Ishikawa (cell line): ENCODE results near the gene SCAMP1.

Source experiments
- CEBPB ChIP-seq: IDR thresholded peaks from 2 replicates; pipeline ENCODE4 v1.6.1; 2012
- CREB1 ChIP-seq: IDR thresholded peaks from 2 replicates; pipeline ENCODE4 v1.6.1; 2012; ENCODE audit warnings: low read depth
- EGR1 ChIP-seq: IDR thresholded peaks from 2 replicates; pipeline ENCODE4 v1.6.1; 2012
- EP300 ChIP-seq: IDR thresholded peaks from 2 replicates; pipeline ENCODE4 v1.6.1; 2012; ENCODE audit warnings: borderline replicate concordance
- FOXM1 ChIP-seq: IDR thresholded peaks from 2 replicates; pipeline ENCODE4 v1.6.1; 2012; ENCODE audit warnings: low read depth, borderline replicate concordance
- MAX ChIP-seq: IDR thresholded peaks from 2 replicates; pipeline ENCODE4 v1.6.1; 2012
- NFIC ChIP-seq: IDR thresholded peaks from 2 replicates; pipeline ENCODE4 v1.6.1; 2012
- RAD21 ChIP-seq: IDR thresholded peaks from 2 replicates; pipeline ENCODE4 v1.6.1; 2012; ENCODE audit warnings: low read depth
- TAF1 ChIP-seq: IDR thresholded peaks from 2 replicates; pipeline ENCODE4 v1.6.1; 2012; ENCODE audit warnings: low read depth, mild to moderate bottlenecking
- TCF12 ChIP-seq: IDR thresholded peaks from 2 replicates; pipeline ENCODE4 v1.6.1; 2012; ENCODE audit warnings: low read depth
- TEAD4 ChIP-seq: IDR thresholded peaks from 2 replicates; pipeline ENCODE4 v1.6.1; 2012
- YY1 ChIP-seq: IDR thresholded peaks from 2 replicates; pipeline ENCODE4 v1.6.1; 2012; ENCODE audit warnings: low read depth
- ZBTB7A ChIP-seq: IDR thresholded peaks from 2 replicates; pipeline ENCODE4 v1.6.1; 2012; ENCODE audit warnings: low read depth
- TF ChIP-seq, protein P1 (sequence below): IDR thresholded peaks from 2 replicates; pipeline ENCODE4 v1.6.1; 2012
- TF ChIP-seq, protein P2 (sequence below): IDR thresholded peaks from 2 replicates; pipeline ENCODE4 v1.6.1; 2012; ENCODE audit warnings: low read depth, mild to moderate bottlenecking

The SCAMP1 gene

DNA sequence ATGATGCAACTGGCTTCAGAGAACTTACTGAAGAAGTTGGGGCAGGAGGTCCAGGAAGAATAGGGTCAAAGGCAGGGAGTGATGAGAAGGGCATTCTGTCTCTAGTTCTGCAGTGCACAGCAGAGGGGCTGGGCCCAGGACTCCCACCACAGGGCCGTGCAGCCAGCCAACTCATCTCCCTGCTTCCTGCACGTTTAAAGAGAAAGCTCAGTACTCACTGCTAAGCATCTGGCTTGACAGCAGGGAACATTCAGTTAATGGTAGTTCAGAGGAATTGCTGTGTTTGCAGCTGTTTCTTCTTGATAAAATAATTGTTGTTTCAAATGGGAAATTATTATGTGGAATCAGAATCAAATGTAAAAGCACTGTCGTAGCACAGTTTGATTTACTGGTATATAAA, 25.6 kb upstream of the SCAMP1 start:
- TF ChIP-seq ZBTB7A: no peak
- TF ChIP-seq RAD21: no peak
- no peak for TF ChIP-seq MAX
- TF ChIP-seq EP300: no peak
- no peak for TF ChIP-seq EGR1
- no peak for TF ChIP-seq TEAD4
- no peak for TF ChIP-seq NFIC
- TF ChIP-seq CEBPB: no peak

GRCh38 chr5:78335976-78336375, 24.4 kb upstream of the SCAMP1 start:
- TF ChIP-seq CREB1 (no peak), TCF12 (no peak), TAF1 (no peak), MAX (no peak)

DNA sequence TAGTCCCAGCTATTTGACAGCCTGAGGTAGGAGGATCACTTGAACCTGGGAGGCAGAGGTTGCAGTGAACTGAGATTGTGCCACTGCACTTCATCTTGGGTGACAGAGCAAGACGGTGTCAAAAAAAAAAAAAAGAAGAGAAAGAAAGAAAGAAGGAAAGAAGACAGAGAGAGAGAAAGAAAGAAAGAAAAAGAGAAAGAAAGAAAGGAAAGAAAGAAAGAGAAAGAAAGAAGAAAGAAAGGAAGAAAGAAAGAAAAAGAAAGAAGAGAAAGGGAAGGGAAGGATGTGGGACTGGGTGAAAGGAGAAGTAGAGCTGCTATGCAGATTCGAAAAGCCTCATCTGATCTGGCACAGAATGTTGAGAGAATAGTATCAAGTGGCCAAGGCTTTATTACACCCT, 23.7 kb upstream of the SCAMP1 start:
- TF ChIP-seq EP300: no peak
- no peak for TF ChIP-seq CEBPB
- TF ChIP-seq TAF1: no peak
- no peak for TF ChIP-seq RAD21
- TF ChIP-seq NFIC: no peak
- TF ChIP-seq EGR1: no peak
- no peak for TF ChIP-seq FOXM1
- no peak for TF ChIP-seq ZBTB7A
- no peak for TF ChIP-seq YY1
- no peak for TF ChIP-seq TCF12
- no peak for TF ChIP-seq MAX
- TF ChIP-seq CREB1: no peak
- TF ChIP-seq, protein P1, sequence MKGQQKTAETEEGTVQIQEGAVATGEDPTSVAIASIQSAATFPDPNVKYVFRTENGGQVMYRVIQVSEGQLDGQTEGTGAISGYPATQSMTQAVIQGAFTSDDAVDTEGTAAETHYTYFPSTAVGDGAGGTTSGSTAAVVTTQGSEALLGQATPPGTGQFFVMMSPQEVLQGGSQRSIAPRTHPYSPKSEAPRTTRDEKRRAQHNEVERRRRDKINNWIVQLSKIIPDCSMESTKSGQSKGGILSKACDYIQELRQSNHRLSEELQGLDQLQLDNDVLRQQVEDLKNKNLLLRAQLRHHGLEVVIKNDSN: no peak
- TF ChIP-seq TEAD4: no peak
- TF ChIP-seq, protein P2, sequence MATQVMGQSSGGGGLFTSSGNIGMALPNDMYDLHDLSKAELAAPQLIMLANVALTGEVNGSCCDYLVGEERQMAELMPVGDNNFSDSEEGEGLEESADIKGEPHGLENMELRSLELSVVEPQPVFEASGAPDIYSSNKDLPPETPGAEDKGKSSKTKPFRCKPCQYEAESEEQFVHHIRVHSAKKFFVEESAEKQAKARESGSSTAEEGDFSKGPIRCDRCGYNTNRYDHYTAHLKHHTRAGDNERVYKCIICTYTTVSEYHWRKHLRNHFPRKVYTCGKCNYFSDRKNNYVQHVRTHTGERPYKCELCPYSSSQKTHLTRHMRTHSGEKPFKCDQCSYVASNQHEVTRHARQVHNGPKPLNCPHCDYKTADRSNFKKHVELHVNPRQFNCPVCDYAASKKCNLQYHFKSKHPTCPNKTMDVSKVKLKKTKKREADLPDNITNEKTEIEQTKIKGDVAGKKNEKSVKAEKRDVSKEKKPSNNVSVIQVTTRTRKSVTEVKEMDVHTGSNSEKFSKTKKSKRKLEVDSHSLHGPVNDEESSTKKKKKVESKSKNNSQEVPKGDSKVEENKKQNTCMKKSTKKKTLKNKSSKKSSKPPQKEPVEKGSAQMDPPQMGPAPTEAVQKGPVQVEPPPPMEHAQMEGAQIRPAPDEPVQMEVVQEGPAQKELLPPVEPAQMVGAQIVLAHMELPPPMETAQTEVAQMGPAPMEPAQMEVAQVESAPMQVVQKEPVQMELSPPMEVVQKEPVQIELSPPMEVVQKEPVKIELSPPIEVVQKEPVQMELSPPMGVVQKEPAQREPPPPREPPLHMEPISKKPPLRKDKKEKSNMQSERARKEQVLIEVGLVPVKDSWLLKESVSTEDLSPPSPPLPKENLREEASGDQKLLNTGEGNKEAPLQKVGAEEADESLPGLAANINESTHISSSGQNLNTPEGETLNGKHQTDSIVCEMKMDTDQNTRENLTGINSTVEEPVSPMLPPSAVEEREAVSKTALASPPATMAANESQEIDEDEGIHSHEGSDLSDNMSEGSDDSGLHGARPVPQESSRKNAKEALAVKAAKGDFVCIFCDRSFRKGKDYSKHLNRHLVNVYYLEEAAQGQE: no peak

DNA sequence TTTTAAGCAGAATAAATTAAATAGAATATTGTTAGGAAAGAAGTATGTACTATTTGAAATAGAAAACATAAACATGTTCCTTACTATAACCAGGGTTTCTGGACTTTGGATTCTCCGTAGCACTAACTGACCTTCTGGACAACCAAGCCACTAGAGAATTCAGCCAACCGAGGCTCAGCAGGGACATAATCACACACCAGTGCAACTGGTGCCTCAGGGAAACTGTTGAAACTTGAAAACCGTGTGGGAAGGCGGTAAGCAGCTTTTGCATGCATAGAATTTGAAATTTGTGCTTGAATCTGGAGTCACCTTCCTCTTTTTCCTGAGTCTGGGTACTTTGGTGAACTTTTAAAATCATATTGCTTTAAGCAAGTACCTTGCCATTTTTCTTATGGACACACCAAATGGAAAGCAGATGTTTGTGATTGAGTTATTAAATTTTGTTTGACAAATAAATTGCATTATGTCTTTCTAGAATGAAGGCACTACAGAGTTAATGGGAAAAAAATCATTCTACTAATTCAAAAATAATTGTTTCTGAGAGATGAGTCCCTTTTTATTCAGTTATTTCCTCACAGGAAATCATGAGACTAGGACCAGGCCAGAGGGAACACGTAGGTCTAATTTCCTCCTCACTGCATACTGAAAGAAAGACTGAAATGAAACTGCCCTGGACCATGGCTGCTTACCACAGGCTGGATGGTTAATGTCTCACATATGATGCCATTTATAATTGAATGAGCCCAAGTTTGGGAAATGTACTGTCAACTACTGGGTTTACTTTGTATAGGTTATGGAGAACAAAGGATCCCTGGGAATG, 20.6 kb upstream of the SCAMP1 start:
- TF ChIP-seq TEAD4: no peak
- no peak for TF ChIP-seq ZBTB7A
- TF ChIP-seq FOXM1: no peak
- TF ChIP-seq CREB1: no peak
- no peak for TF ChIP-seq RAD21
- TF ChIP-seq, protein P2: no peak
- TF ChIP-seq, protein P1: no peak
- no peak for TF ChIP-seq YY1
- no peak for TF ChIP-seq MAX
- TF ChIP-seq CEBPB: no peak
- TF ChIP-seq NFIC: no peak
- TF ChIP-seq EP300: no peak
- no peak for TF ChIP-seq EGR1

DNA sequence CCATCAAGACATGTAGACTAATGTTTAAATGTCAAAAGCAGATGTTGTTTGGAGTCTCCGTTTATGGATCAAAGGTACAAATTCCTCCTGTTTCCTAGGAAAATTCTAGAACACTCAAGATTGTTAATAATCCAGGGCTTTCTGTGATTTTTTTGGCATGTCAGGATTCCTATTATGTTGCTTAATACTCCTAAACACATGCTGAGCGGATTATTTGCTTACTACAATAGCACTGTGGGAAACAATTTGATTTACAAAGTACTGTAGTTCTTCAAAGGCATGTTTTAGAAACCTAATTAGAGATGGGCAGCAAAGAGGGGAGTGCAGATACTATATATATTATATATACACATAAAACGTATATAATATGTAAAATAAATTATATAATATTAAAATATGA, 19.0 kb upstream of the SCAMP1 start:
- no peak for TF ChIP-seq TAF1
- TF ChIP-seq CEBPB: peak; percentile 50

- TF ChIP-seq CEBPB (no peak), TEAD4 (no peak), MAX (no peak), TCF12 (no peak), TAF1 (no peak), RAD21 (no peak), ZBTB7A (no peak), EP300 (no peak), NFIC (no peak), CREB1 (no peak), EGR1 (no peak), YY1 (no peak), FOXM1 (no peak)
- TF ChIP-seq, protein P2: no peak
- TF ChIP-seq, protein P1: no peak
Observed at GRCh38 chr5:78345485-78345884, 14.9 kb upstream of the SCAMP1 start.
